HepG2 (cell line): Measurements from ENCODE around the gene MCRS1. TPM values are rescaled to one million over a fixed set of nuclear protein-coding genes. Genes with fewer than 3 reads are reported as not detected.
A peak's percentile ranks its signal among the peaks of the same experiment; 100 is the strongest.

Source experiments
- FOXO1 ChIP-seq: sonication (generic); formaldehyde crosslinking; IDR thresholded peaks from 2 replicates; pipeline ENCODE4 v1.4.0; 2020; ENCODE audit warnings: missing genetic modification reagents
- KDM6A ChIP-seq: IDR thresholded peaks from 2 replicates; pipeline ENCODE4 v1.6.1; 2016; ENCODE audit warnings: low read depth
- ZBTB40 ChIP-seq, 2 experiments: fragments of 450-650 bp in 1 of 2; sonication (generic) in 1 of 2; formaldehyde crosslinking in 1 of 2; IDR thresholded peaks; 2 replicates each; pipeline versions ENCODE4 v1.6.1 to v1.8.0; 2016 to 2022; ENCODE audit warnings: antibody characterized with exemption in 1 of 2, mild to moderate bottlenecking in 1 of 2, missing genetic modification reagents in 1 of 2
- ZEB1 ChIP-seq: IDR thresholded peaks from 2 replicates; pipeline ENCODE4 v1.6.1; 2012; ENCODE audit warnings: mild to moderate bottlenecking, low read depth, inconsistent platforms; ENCODE audit not compliant: insufficient replicate concordance
- ZNF646 ChIP-seq: sonication (generic); formaldehyde crosslinking; IDR thresholded peaks from 2 replicates; pipeline ENCODE4 v1.9.0; 2021; ENCODE audit warnings: mild to moderate bottlenecking, missing genetic modification reagents
- ZNF737 ChIP-seq: sonication (generic); formaldehyde crosslinking; IDR thresholded peaks from 2 replicates; pipeline ENCODE4 v1.5.0; 2020; ENCODE audit warnings: missing genetic modification reagents, mild to moderate bottlenecking, borderline replicate concordance
- ZNF776 ChIP-seq: sonication (generic); formaldehyde crosslinking; IDR thresholded peaks from 2 replicates; pipeline ENCODE4 v1.4.0; 2020; ENCODE audit warnings: mild to moderate bottlenecking, missing genetic modification reagents
- polyA plus RNA-seq, 8 experiments: library from polyadenylated mRNA; depleted of rRNA in 3 of 8; stranded (reverse) in 7 of 8; unstranded in 1 of 8; fragments of >200 nt; fragmentation: Illumina TruSeq in 4 of 8; extraction: Trizol in 4 of 8; gene quantifications; 2 replicates each; pipeline versions ENCODE4 v1.2.1 to v1.2.3, GENCODE V29; 2011 to 2016; ENCODE audit warnings: low read depth in 4 of 8, missing spikeins in 1 of 8, mixed read lengths in 1 of 8; ENCODE audit not compliant: insufficient read depth in 1 of 8
- total RNA-seq, 5 experiments: library from RNA; depleted of rRNA; stranded (reverse); fragments of >200 nt; fragmentation: Illumina TruSeq; extraction: Trizol; gene quantifications; 2 replicates each; pipeline ENCODE4 v1.2.3, GENCODE V29; 2016; ENCODE audit warnings: low read depth in 1 of 5

Gene MCRS1
- total and polyA plus RNA-seq, 2 of the 13 experiments (the other 11 are each of a cell fraction or from before 2014, with no cell fraction given) = 51.0 to 66.3 TPM

DNA sequence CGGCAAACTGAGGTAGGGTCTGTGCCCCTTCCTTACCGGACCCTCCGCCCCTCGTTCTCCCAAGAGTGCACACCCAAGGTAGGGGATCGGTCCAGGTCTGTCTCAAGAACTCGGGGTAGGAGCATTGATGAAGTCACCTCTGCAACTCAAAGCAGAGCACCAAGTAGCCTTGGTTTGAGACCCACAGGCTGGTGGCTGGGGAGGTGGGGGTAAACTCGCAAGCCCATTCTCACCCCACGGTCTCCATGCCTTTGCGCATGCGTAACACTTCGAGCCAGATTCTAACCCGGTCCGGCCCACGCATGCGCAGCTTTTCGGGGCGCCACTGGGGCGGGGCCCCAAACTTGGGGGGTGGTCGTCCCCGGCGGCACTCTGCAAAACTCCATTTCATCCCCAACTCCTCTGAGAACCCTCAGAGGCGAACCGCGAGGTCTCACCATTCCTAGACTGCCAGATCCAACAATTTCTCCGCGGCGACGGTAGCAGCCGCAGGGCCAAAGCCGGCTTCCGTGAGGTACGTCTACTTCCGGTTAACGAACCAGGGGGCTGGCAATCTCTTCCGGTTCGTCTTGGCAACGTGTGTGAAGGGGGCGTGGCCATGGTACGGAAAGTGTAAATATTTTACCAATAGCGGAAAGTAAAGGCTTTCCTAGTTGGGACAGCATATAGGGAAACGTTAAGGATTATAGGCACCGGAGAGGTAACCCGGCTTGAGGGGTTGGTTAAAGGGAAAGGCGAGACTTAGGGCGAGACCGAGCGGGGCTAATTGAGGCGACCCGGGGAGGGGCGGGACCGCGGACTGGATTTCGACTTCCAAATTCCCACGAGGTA, at the start of gene MCRS1 (continued):
- TF ChIP-seq ZBTB40 (IDR thresholded peaks at IDR 0.05) = peak; percentile 95
- peak; percentile 67; the same call in 1 of the 2 replicates for TF ChIP-seq ZBTB40 (CRISPR knock-in tag; IDR thresholded peaks at IDR 0.05)
- TF ChIP-seq ZNF646 (CRISPR knock-in tag) = no peak
- no peak; the same call in 1 of the 2 replicates for TF ChIP-seq ZNF776
- TF ChIP-seq ZEB1 = no peak
- no peak for TF ChIP-seq ZNF737 (CRISPR knock-in tag)
- peak; percentile 32; the same call in 1 of the 2 replicates for TF ChIP-seq FOXO1 (CRISPR knock-in tag)
- no peak for TF ChIP-seq KDM6A (CRISPR knock-in tag)
